T-helper 2 cell (primary cell): Measurements from ENCODE around the gene ECT2L.
"Not testable (repeated sequence)": the region's sequence is repeated elsewhere in the genome, so short reads cannot be mapped to it uniquely, and the experiment has no call there.

Experiments
- DNase-seq, 5 experiments: peaks; one replicate each; pipeline versions ENCODE4 v3.0.0 to v3.0.0-alpha.2; 2012 to 2022

Gene ECT2L

GRCh38 chr6:138863321-138863720, 67.4 kb downstream of the ECT2L start:
- DNase-seq, result no peak

- no peak for DNase-seq
Observed at GRCh38 chr6:138864343-138864890, 68.5 kb downstream of the ECT2L start.

DNA sequence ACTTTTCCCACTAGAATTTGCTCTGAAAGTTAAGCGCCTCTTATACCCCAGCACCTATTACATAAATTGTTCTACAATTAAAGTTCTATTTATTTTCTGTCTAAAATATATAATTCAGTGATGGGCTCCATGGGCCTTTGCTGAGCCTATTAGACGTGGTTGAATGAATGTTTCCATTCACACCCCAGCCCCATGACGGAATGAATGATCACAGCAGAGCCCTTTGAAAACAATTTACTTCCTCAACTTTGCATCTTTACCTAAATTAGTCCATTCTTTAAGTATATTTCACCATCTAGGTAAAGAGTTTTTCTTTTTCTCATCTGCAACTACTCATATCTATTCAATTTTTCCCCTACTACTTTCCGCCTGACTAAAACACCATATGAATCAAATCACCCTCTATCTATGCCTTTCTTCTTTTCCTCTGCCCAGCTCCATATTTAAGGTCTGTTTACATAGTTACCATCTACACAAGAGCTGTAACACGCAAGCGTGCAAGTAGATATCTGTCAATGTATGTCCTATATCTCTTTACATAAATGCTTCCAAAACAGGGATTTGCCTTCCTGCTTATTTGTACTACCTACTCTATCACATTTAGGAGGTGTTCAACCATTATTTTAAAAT, 69.7 kb downstream of the ECT2L start:
- no peak for DNase-seq

DNA sequence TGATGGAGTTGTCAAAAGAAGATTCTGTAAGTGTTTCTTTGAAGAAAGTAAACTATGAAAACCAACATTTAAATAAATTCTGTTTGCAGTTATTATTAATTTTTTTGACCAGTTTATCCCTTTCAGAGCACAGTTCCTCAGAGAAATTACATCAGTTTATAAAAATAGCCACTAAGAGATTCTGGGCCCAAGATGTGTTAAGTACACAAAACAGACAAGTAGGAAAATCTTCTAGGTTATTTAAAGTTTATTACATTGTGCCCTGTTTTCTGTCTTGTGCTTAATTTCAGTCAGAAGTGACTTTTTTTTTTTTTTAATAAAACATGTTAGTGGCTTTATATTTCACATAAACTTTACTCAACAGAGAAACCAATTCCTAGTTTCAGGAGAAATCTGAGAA, 72.3 kb downstream of the ECT2L start:
- no peak for DNase-seq

GRCh38 chr6:138869398-138869797, 73.5 kb downstream of the ECT2L start:
- no peak for DNase-seq

GRCh38 chr6:138873191-138873590, 77.3 kb downstream of the ECT2L start:
- no peak for DNase-seq

DNA sequence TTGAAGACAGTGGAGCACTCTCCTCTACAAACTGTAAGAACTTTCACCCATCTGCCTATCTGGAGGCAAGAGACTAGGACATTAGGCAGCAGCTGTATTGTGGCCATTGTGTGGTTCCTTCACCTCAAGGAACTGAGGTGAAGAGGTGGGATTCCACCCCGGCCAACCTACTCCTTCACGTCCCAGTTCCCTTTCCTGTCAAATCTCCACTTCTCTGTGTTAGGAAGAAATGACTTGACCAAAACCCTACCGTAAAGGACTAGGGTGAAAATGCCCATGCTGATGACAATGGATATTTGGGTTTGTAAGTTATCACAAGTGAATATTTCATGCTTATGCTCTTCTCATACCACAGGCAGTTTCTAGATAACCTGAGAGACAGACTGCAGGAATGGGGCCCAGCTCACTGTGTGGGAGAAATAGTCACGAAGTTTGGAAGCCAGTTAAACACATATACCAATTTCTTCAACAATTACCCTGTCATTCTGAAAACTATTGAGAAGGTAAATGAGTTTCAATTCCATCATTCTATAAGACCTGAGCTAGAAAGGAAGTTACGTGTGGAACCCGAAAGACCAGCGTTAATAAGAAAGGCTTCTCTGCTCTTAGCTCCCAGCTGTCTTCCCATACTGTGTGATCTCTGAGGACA, 86.6 kb downstream of the ECT2L start:
- peak in 1 of 5 experiments; percentile 53 for DNase-seq

- no peak for DNase-seq
Observed at GRCh38 chr6:138885156-138885819, 89.4 kb downstream of the ECT2L start.

DNA sequence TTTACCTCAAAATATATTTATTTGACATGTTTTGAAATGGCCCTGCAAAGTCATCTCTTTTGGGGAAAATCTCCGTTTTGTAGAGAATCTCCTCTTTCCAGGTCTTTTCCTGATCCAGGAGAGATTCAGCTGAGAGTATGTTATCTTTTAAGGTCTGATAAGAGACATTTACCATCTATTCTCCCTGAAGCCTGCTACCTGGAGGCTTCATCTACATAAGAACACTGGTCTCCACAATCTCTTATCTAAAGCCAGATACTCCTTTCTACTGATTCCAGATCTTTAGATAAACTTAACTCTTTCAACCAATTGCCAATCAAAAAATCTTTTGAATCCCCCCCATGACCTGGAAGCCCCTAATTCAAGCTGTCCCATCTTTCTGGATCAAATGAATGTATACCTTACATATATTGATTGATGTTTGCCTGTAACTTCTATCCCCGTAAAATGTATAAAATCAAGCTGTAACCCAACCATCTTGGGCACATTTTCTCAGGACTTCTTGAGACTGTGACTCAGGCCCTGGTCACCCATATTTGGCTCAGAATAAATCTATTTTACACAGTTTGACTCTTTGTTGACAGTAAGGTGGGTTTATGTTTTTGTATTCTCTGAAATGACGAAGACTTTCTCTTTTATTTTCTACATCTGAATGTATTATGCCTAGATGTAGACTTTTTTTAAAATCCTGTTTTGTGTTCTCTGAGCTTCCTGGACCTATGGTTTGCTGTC, 95.5 kb downstream of the ECT2L start:
- DNase-seq, result no peak

- DNase-seq, result no peak
Observed at GRCh38 chr6:138896104-138896756, 100.3 kb downstream of the ECT2L start.

- DNase-seq, result no peak
Observed at GRCh38 chr6:138897031-138897430, 101.1 kb downstream of the ECT2L start.

- peak in 1 of 5 experiments; percentile 8 for DNase-seq
Observed at GRCh38 chr6:138907167-138907566, 111.3 kb downstream of the ECT2L start.

GRCh38 chr6:138909511-138909910, 113.6 kb downstream of the ECT2L start:
- DNase-seq, result no peak

DNA sequence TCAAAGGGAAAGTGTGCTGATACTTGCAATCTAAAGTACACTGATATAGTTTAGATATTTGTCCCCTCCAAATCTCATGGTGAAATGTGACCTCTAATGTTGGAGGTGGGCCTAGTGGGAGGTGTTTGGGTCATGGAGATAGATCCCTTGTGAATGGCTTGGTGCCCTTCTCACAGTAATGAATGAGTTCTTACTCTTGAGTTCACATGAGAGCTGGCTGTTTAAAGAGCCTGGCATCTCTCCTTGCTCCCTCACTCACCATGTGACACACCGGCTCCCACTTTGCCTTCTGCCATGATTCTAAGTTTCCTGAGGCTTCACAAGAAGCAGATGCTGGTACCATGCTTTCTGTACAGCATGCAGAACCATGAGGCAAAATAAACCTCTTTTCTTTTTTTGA, 114.1 kb downstream of the ECT2L start:
- DNase-seq, result no peak

DNA sequence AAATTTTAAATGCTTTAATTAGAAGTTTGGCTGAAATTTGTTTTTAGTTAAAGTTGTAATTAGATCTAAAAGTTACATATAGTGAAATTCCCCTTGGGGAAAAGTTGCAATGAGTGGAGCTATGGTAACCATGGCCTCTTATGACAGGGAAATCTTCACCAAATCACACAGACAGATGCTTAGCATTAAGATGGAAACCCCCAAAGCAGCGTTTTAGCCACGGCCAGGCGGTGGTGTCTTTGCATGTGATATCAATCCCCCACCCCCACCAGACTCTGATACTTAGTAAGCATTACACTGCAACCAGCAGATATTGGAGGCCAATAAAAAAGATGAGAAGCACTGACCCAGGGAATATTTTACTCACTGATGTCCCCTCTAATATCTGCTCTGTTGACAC, 116.4 kb downstream of the ECT2L start:
- DNase-seq, result no peak

DNA sequence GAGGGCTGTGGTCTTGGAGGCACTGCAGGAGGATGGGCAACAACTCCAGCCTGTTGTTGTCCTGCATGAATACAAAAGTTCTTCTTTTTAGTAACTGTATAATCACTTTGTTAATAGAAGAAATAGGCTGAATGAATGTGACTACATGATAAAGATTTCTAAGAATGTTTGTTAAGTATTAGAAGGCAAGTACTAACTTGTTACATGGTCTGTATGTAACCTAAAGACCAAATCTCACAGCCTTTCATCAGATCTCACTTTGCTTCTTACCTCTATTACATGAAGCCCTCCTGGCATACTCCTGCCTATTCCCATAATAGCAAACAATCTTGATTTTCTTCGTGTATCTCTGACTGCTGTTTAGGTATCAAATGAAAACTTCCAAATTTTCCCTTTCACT, 118.8 kb downstream of the ECT2L start:
- no peak for DNase-seq

DNA sequence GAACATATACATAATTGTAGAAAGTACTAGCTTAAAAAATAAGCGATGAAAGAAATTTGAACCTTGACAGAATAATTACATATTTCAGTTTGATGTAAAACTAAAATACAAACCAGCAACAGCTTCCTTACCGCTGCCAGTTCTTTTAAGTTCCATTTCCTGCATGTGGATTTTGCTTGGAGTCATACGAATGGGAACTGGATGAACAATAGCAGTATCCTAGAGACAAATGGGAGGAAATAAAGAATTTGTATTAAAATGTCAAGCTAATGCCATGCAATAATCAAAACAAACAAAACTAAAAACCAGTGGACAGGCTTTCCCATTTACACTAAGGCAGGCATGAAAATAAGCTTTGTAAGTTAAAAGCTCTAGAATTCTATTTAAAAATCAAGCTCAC, 125.0 kb downstream of the ECT2L start:
- DNase-seq, result no peak

DNA sequence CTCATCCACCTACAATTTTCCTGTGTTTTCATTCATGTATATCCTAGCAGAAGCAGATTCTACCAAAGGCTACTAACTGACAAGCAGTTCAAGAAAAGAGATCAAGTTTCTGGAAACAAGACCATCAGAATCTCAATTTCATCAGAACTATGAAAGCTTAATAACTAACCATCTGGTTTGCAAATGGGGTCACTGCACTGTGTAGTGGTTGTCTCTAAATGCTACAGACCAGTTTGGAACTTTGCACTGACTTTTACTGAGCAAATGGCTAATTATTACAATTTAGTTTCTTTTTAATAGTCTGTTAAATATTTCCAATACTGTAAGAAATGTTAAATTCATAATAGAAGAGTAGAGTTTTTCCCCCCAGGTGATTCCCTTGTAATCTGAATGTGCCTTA, 127.7 kb downstream of the ECT2L start:
- DNase-seq, result no peak

- no peak for DNase-seq
Observed at GRCh38 chr6:138925806-138926205, 129.9 kb downstream of the ECT2L start.

DNA sequence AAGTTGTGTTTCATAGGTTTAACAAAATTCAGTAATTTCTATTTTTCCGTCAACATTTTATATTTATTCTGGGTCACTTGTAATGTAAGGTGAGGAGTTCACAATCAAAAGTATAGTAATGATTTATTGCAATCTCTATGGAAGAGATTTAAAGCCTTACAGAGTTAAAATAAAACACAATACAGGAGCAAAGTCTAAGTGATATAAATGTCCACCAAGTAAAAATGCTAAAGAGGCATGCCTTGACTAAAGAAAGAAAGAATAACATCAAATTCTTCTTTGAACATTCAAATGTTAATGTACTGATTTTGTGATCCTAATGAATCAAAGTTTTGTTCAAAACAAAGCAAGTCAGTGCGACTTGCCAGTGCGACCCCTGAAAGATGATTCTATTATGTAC, 130.7 kb downstream of the ECT2L start:
- DNase-seq, result no peak

- DNase-seq, result no peak
Observed at GRCh38 chr6:138931660-138932059, 135.8 kb downstream of the ECT2L start.

GRCh38 chr6:138936873-138937272, 141.0 kb downstream of the ECT2L start:
- DNase-seq, result not testable (repeated sequence)
